Adrenal gland (tissue), 12 donors: ENCODE measurements around the gene NKAIN2. TPM values are rescaled to one million over a fixed set of nuclear protein-coding genes. Genes with fewer than 3 reads are reported as not detected.

ENCODE experiments used
- DNase-seq, 7 donors: peaks; one replicate each; pipeline ENCODE4 v3.0.0-alpha.2; 2019 to 2020
- H3K27ac ChIP-seq, 5 donors: fragments of 200-600 bp; sonication (generic) in 4 of 5; 1 replicate in 3 of 5; 2 replicates in 2 of 5; pipeline versions ENCODE4 v1.5.1 to v1.8.0; 2016 to 2020; ENCODE audit warnings: mild to moderate bottlenecking in 1 of 5
- H3K27me3 ChIP-seq: fragments of 200-600 bp; 2 replicates; pipeline ENCODE4 v1.8.0; 2021
- H3K36me3 ChIP-seq, 2 donors: fragments of 200-600 bp; replicated peaks in 1 of 2; 1 replicate in 1 of 2; 2 replicates in 1 of 2; pipeline versions ENCODE4 v1.5.1 to v1.8.0; 2018 to 2022
- H3K4me1 ChIP-seq, 2 donors: fragments of 200-600 bp; replicated peaks in 1 of 2; 1 replicate in 1 of 2; 2 replicates in 1 of 2; pipeline versions ENCODE4 v1.5.1 to v1.8.0; 2018 to 2021
- H3K4me3 ChIP-seq, 4 donors: fragments of 200-600 bp; sonication (generic) in 3 of 4; one replicate each; pipeline ENCODE4 v1.5.1; 2016 to 2018
- H3K9me3 ChIP-seq, 3 donors: fragments of 200-600 bp; sonication (generic) in 1 of 3; replicated peaks in 1 of 3; 1 replicate in 2 of 3; 2 replicates in 1 of 3; pipeline versions ENCODE4 v1.5.1 to v1.8.0; 2016 to 2021
- CTCF ChIP-seq, 6 experiments: fragments of 450-650 bp in 4 of 6; fragments of 200-600 bp in 2 of 6; sonication (generic) in 1 of 6; IDR thresholded peaks; 1 replicate in 5 of 6; 2 replicates in 1 of 6; pipeline versions ENCODE4 v1.5.1 to v1.8.0; 2016 to 2021; ENCODE audit warnings: antibody characterized with exemption in 6 of 6, mild to moderate bottlenecking in 2 of 6, moderate library complexity in 1 of 6
- POLR2A ChIP-seq, 2 donors: fragments of 450-650 bp; IDR thresholded peaks; one replicate each; pipeline ENCODE4 v1.6.1; 2017; ENCODE audit warnings: antibody characterized with exemption in 2 of 2, mild to moderate bottlenecking in 2 of 2, moderate library complexity in 1 of 2
- WGBS, 4 donors: extraction: QIAGEN DNeasy Blood & Tissue Kit in 2 of 4; methylation state at CpG; one replicate each; pipeline versions ENCODE4 v1.1.5 to v1.1.7; 2013 to 2017; 5-methylcytosine and 5-hydroxymethylcytosine counted together
- intact Hi-C, 2 donors: fragments of 100-400 bp; cut with DNase I; formaldehyde crosslinking; loops; one replicate each; pipeline versions ENCODE4 v1.14.1 to v1.15.0; 2022 to 2023
- polyA plus RNA-seq, 3 donors: library from polyadenylated mRNA; stranded (reverse); fragments of 200-250 nt in 2 of 3; fragments of 350-450 nt in 1 of 3; fragmentation: Illumina TruSeq in 1 of 3; extraction: RNeasy Lipid Tissue Mini Kit (QIAGEN cat#74804) in 1 of 3; gene quantifications; one replicate each; pipeline ENCODE4 v1.2.3, GENCODE V29; 2013 to 2014
- total RNA-seq, 9 donors: library from RNA; depleted of rRNA in 4 of 9; stranded (reverse); fragments of >200 nt in 4 of 9; fragments of 120-200 nt in 1 of 9; fragmentation: NEBNext Ultra II Directional in 1 of 9; extraction: Animal tissue kit (Norgen Biotek cat#: 25700) in 1 of 9; gene quantifications; one replicate each; pipeline versions ENCODE4 v1.1.0 to v1.2.4, GENCODE V29; 2013 to 2023
- donor health status: healthy with polysubstance abuse.
- donor health status: Bipolar disorder and iron deficiency.
- donor health status: DM: yes; HTN: yes; CAD: no.
- donor health status: DM: no; HTN: no; CAD: no.
- donor health status: DM: no; HTN: no; CAD: no.
- donor health status: DM: yes; HTN: yes; CAD: no.

NKAIN2 gene
- total and polyA plus RNA-seq, 12 donors, result under 0.01 to 0.61 (median 0.23) TPM; not detected in 3

DNA sequence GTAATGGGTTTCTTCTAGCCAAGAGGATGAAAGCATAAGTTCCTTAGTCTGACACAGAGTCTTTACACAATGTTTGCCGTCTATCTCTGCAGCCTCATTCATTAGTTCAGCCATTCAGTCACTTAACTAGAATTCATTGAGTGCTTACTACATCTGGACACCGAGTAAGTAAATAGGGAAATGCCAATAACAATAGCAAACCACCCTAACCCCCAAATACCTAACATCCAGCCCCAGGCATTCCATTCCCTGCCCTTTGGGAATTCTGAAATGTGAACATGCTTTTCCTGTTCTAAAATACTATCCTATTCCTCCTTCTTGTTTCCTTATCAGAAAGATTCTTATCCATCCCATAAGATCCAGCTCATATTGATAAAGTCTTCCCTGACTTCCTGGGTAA lies 881.0 kb downstream of the NKAIN2 start:
- intact Hi-C loops, result no loop called here
- no peak for DNase-seq
- Histone ChIP-seq H3K4me3 (no peak overlapping the region), H3K36me3 (no peaks in the 10 kb centered on the region), H3K27ac (no peak overlapping the region), H3K9me3 (no peaks in the 10 kb centered on the region), H3K4me1 (no peaks in the 10 kb centered on the region), H3K27me3 (no peaks in the 10 kb centered on the region)
- TF ChIP-seq CTCF (IDR thresholded peaks at IDR 0.05), result no peak
- no peak for TF ChIP-seq POLR2A (IDR thresholded peaks at IDR 0.05)
- WGBS, 4 donors, result 57 to 82% (median 75%) methylated on average over 2 of the region's 2 CpGs

DNA sequence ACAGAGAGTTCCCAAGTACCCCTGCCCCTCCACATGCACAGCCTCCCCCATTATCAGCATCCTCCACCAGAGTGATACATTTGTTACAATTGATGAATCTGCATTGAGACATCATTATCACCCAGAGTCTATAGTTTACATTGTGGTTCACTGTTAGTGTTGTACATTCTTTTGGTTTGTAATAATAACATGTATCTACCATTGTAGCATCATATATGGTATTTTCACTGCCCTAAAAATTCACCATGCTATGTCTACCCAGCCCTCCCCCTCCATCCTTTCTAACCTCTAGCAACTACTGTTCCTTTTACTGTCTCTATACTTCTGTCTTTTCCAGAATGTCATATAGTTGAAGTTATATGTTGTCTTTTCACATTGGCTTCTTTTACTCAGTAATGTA lies 884.7 kb downstream of the NKAIN2 start:
- Histone ChIP-seq H3K4me1 (no peaks in the 10 kb centered on the region), H3K36me3 (no peaks in the 10 kb centered on the region), H3K27ac (no peak overlapping the region), H3K9me3 (no peaks in the 10 kb centered on the region), H3K27me3 (no peaks in the 10 kb centered on the region), H3K4me3 (no peak overlapping the region)
- DNase-seq, result no peak
- intact Hi-C loops, result no loop called here
- TF ChIP-seq POLR2A (IDR thresholded peaks at IDR 0.05), result no peak
- no peak for TF ChIP-seq CTCF (IDR thresholded peaks at IDR 0.05)

GRCh38 chr6:124694139-124694705 lies 890.6 kb downstream of the NKAIN2 start:
- no peak for DNase-seq
- WGBS, 4 donors, result 77 to 83% (median 80%) methylated on average over 4 of the region's 4 CpGs
- TF ChIP-seq CTCF (IDR thresholded peaks at IDR 0.05) (no peak), POLR2A (IDR thresholded peaks at IDR 0.05) (no peak)
- Histone ChIP-seq H3K36me3 (no peaks in the 10 kb centered on the region), H3K27ac (no peak overlapping the region), H3K9me3 (no peaks in the 10 kb centered on the region), H3K27me3 (no peaks in the 10 kb centered on the region), H3K4me1 (no peaks in the 10 kb centered on the region), H3K4me3 (no peak overlapping the region)
- intact Hi-C loops, result no loop called here

- WGBS, 4 donors, result 76 to 94% (median 85%) methylated on average over 2 of the region's 2 CpGs
- Histone ChIP-seq H3K36me3 (no peaks in the 10 kb centered on the region), H3K4me1 (no peaks in the 10 kb centered on the region), H3K27me3 (no peaks in the 10 kb centered on the region), H3K27ac (no peak overlapping the region), H3K4me3 (no peak overlapping the region), H3K9me3 (no peaks in the 10 kb centered on the region)
- no peak for DNase-seq
- intact Hi-C loops, result no loop called here
- TF ChIP-seq CTCF (IDR thresholded peaks at IDR 0.05), result no peak
- TF ChIP-seq POLR2A (IDR thresholded peaks at IDR 0.05), result no peak
These were observed 895.4 kb downstream of the NKAIN2 start for GRCh38 chr6:124699038-124699437.
